GM21515 (cell line): Measurements from ENCODE around the gene CEACAM19.
"Not testable (repeated sequence)": the region's sequence is repeated elsewhere in the genome, so short reads cannot be mapped to it uniquely, and the experiment has no call there.

Source experiments
- ATAC-seq: cut with Tn5 transposase; IDR thresholded peaks from one replicate; pipeline ENCODE4 v1.9.1; 2021; ENCODE audit not compliant: unreplicated experiment

Gene CEACAM19

GRCh38 chr19:44673510-44673909 is 2.2 kb downstream of the CEACAM19 start:
- ATAC-seq = no peak

DNA sequence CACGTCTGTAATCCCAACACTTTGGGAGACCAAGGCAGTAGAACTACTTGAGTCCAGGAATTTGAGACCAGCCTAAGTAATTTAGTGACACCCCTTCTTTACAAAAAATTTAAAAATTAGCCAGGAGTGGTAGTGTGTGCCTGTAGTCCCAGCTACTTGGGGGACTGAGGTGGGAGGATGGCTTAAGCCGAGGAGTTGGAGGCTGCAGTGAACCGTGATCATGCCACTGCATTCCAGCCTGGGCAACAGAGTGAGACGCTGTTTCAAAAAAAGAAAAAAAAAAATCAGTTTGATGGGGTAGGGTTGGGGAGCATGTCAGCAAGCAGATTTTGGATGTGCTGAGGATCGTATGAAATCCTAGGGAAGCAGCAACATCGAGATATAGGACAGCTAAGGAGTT is 4.2 kb downstream of the CEACAM19 start:
- ATAC-seq = no peak

GRCh38 chr19:44677019-44677811 is 5.9 kb downstream of the CEACAM19 start:
- ATAC-seq = no peak

GRCh38 chr19:44680536-44680935 is 9.3 kb downstream of the CEACAM19 start:
- no peak for ATAC-seq

DNA sequence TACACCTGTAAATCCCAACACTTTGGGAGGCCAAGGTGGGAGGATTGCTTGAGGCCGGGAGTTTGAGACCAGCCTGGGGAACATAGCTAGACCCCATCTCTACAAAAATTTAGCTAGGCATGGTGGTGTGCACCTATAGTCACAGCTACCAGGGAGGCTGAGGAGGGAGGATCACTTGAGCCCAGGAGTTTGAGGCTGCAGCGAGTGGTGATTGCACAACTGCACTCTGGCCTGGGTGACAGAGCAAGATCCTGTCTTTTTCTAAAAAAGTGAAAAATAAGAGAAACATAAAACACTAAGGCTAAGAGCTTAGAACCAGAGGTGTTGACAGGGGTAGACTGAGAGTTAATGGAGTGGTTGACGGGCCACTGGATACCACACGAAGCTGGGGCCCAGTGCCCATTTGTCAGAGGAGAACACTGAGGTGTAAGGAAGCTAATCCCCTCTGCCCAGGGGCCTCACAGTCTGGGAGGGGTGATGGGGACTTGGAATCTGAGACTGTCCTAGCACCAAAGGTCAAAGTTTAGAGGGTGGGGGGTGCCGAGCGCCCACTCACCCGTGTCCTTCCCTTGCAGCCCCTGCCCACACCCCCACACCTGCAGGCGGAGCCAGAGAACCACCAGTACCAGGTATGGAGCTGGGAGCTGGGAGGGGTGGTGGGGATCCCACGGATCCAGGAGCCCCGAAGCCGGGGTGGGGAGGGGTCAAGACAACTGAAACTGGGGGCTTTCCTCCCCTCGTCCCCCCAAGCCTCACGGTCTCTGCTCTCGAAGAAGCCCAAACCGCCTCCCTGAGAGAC is 10.9 kb downstream of the CEACAM19 start:
- no peak for ATAC-seq

DNA sequence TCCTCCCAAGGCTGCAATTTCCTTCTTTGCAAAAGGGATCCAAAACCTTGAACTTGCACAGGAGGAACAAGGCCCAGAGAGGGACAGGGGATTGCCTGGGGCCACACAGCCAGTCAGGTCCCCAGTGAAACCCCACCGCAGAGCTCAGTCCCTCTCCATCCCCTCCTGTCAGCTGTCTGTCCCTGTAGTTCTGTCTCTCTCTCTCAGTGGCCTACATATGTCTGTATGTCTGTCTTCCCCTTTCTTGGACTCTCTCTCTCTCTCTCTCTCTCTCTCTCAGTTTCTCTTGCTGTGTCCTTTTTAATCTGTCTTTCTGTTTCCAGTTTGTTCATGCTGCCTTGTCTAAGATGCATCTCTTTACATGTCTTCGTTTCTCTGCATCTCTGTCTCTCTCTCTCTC is 11.5 kb downstream of the CEACAM19 start:
- no peak for ATAC-seq

DNA sequence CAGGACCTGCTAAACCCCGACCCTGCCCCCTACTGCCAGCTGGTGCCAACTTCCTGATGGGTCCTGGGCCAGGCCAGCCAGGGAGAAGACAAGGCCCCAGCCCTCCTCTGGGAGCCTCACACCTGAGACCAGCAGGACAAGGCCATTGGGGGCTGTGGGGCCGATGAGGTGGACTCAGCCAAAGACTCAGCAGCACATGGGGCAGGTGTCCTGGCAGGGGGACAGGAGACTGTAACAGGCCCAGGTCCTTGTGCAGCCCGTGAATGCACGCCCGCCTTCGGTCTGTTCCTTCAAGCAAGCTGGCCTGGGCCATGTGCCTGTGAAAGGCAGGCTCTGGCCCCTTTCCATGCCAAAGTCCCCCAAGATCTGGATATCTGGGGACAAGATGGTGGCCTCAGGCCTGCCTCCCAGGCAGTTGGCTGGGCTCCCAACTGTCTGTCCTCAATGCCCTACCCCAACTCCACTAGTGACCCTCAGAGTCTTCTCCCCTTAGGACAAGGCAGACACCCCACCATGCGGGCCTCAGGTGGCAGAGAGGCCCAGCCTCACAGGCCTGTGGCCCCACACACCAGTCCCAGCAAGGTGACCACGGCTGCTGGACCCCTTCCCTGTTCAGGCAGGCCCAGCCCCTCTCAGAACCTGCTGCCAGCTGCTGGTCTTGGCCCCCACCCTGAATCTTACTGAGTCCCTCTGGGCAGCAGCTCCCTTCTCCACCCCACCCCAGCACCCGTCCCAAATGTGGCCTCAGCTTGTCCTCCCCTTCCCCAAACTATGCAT is 12.3 kb downstream of the CEACAM19 start:
- ATAC-seq = no peak

GRCh38 chr19:44684396-44684795 is 13.1 kb downstream of the CEACAM19 start:
- not testable (repeated sequence) for ATAC-seq

DNA sequence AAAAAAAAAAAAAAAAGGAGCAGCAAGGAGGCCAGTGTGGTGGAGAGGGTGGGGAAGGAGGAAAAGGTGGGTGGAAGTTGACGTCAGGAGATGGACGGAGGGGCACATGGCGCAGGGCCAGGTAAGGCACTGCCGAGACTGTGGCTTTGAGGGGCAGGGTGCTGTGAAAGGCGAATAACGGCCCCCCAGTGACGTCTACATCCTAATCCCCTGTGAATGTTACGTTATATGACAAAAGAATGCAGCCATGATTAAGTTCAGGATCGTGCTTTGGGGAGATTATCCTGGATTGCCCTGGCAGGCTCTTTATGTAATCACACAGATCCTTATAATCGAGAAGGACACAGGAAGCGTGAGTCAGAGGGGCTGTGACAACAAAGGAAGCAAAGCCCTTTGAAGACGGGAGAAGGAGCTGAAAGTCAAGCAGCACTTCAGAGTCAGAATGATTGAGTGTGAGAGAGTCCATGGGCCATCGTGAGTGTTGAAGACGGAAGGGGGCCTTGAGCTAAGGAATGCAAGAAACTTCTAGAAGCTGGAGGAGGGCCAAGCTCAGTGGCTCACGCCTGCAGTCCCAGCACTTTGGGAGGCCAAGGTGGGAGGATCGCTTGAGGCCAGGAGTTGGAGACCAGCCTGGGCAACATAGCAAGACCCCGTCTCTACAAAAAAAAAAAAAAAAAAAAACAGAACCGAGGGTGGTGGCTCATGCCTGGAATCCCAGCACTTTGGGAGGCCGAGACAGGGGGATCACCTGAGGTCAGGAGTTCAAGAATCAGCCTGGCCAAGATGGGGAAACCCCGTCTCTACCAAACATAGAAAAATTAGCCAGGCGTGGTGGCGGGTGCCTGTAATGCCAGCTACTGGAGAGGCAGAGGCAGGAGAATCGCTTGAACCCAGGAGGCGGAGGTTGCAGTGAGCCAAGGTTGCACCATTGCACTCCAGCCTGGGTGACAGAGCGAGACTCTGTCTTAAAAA is 13.9 kb downstream of the CEACAM19 start:
- no peak for ATAC-seq

DNA sequence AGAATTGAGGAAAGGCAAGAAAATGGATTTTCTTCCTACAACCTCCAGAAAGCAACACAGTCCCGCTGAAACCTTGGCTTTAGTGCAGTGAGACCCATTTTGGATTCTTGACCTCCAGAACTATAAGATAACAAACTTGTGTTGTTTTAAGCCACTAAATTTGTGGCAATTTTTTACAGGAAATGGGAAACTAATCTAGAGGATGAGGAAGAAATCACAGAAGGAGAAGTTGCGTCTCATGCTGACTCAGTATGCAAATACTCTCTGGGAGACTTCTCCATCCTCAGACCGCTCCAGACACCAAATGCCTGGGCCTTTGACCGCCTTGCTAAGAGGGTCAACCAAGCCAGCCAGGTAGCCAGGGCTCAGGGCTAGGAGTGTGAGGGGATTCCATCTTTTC is 14.6 kb downstream of the CEACAM19 start:
- ATAC-seq = no peak

GRCh38 chr19:44686896-44687295 is 15.6 kb downstream of the CEACAM19 start:
- no peak for ATAC-seq

- ATAC-seq = no peak
Observed at GRCh38 chr19:44687888-44688287, 16.6 kb downstream of the CEACAM19 start.

DNA sequence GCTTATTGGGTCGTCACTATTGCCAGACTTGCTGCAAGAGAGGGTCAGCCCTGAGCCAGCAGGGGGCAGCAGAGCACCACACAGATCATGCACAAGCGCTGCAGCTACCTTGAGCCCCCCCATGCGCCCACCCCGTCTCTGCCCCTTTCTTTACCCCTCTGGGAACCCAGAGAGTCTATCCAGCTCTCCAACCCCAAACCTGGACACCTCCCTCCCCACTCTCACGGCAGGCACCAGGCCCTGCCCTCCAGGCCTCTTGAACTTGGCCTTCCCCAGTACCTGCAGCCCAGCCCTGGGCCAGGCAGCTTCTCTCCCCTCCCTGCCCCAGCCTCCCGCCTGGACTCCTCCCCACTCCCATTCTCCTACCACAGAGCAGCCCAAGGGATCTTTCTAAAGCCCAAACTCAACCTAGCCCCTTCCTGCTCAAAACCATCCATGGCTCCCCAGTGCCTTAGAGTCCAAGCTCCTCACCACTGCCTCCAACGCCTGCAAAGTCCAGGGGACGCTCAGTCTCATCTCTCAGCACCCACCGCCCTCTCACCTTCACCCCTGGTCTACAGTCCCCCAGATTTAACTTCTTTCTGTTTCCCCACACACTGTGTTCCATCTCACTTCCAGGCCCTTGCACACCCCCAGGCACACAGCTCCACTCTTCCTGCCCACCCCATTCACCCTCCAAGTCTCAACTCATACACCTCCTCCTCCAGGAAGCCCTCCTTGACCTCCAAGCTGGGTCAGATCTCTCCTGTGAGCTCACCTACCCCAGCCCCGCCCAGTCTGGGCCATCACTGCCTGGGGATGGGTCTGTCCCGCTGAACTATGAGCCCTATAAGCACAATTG is 18.2 kb downstream of the CEACAM19 start:
- ATAC-seq = no peak

- no peak for ATAC-seq
Observed at GRCh38 chr19:44690131-44690440, 18.8 kb downstream of the CEACAM19 start.

- no peak for ATAC-seq
Observed at GRCh38 chr19:44692379-44692721, 21.1 kb downstream of the CEACAM19 start.

- ATAC-seq = no peak
Observed at GRCh38 chr19:44694184-44694579, 22.9 kb downstream of the CEACAM19 start.

DNA sequence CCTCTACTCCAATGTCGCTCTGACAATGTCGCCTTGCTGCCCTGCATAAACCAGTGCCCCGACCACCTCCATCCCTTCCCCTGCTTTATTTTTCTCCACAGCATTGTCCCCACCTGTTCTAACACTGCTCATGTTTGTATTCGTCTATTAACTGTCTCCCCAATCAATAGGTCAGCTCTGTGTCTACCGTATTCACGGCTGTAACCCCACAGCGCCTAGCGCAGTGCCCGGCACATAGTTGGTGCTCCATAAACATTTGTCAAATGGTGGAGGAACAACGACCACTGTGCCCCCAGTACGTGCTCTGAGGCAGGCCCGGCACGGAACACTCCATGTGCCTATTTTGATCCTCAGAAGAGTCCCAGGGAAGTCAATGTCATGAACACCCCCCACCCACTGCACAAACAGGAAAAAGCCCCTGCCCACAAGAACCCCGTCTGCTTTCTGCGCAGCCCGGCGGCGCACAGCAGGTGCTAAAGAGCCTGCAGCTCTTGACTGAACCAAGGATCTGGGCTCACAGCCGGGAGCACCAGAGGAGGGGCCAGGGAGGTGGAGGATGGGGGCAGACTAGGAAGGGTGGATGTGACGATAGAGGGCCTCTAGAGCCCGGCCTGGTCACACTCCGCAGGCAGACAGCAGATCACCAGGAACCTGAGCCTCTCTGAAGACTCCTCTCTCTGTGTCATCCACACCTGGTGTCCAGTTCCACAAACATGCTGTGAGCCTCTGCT is 25.8 kb downstream of the CEACAM19 start:
- ATAC-seq = no peak

- ATAC-seq = no peak
Observed at GRCh38 chr19:44697670-44698034, 26.4 kb downstream of the CEACAM19 start.

DNA sequence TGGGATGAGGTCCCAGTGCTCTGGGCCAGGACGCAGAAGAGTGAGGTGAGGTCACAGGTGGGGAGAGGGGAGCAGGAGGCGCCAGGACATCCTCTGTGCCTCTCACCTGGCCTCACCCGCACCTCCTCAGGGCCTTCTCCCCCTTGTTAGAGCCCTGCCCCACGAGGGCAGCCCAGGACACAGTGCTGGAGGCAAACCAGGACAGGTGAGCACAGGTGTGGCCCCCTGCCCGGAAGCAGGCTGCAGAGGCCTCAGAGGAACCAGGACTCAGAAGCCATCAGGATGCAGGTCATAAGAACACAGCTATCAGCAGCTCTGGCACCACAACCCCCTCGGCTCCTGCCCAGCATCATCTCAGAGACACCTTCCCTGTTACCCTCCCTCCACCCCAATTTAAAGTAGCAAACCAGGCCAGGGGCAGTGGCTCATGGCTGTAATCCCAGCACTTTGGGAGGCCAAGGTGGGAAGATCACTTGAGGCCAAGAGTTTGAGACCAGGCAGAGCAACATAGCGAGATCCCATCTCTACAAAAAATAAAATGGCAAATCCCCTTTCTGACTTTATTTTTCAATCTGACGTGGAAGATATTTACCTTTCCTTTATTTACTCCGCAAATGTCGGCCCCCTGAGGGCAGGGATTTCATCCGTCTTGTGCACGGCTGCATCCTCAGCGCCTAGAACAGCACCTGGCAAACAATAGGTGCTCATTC is 27.4 kb downstream of the CEACAM19 start, which contains the start of gene CEACAM16:
CEACAM16 (plus strand) TSS at position 660 of the 710 bp plus-strand sequence. CDS start 2,306 bp downstream, outside the sequence.
- no peak for ATAC-seq
